ENCODE data around the gene CCDC141.

The CCDC141 gene

GRCh38 chr2:178891265-178891958, 158.5 kb downstream of the CCDC141 start:
- ChIA-PET CTCF (interaction anchor here (1.2 to 2.7 kb wide), 10 partner anchors 13 to 239 kb away, joined by 3 to 18 read pairs (median 4); no protein-coding TSS in a partner anchor), POLR2A (no interaction called here)
- no peak overlapping the region for H3K4me3 ChIP-seq (ENCODE audit: control insufficient read depth in 1 of 7, extremely low read depth in 1 of 7, insufficient read depth in 4 of 7, low read depth in 2 of 7, low read length in 6 of 7)
- H3K27ac ChIP-seq (ENCODE audit: insufficient read depth in 1 of 2, low read depth in 1 of 2, low read length in 2 of 2, poor library complexity in 1 of 2, severe bottlenecking in 2 of 2): no peak overlapping the region
- peaks cover 0 to 4% (median 0%) of the 10 kb centered on the region in 4 experiments for H3K4me1 ChIP-seq (ENCODE audit: control extremely low read depth in 1 of 4, control insufficient read depth in 4 of 4, insufficient read depth in 4 of 4, low read length in 3 of 4)
- H3K9me3 ChIP-seq (ENCODE audit: control extremely low read depth in 1 of 5, control insufficient read depth in 4 of 5, insufficient read depth in 2 of 5, low read depth in 1 of 5, low read length in 4 of 5): no peaks in the 10 kb centered on the region
- no peaks in the 10 kb centered on the region for H3K36me3 ChIP-seq (ENCODE audit: control insufficient read depth in 4 of 4, insufficient read depth in 4 of 4, low read length in 3 of 4)
- H3K27me3 ChIP-seq (replicated peaks in 2 of 5; ENCODE audit: control insufficient read depth in 4 of 5, insufficient read depth in 5 of 5, low read length in 4 of 5): no peaks in the 10 kb centered on the region
- peak; percentile 52 to 85 (median 76) for DNase-seq
- 0% methylated on average over 1 of the region's 3 CpGs for WGBS (ENCODE audit: insufficient coverage)

GRCh38 chr2:178886006-178886405, 163.9 kb downstream of the CCDC141 start:
- no peaks in the 10 kb centered on the region for H3K36me3 ChIP-seq (ENCODE audit: control insufficient read depth in 4 of 4, insufficient read depth in 4 of 4, low read length in 3 of 4)
- H3K4me3 ChIP-seq (ENCODE audit: control insufficient read depth in 1 of 7, extremely low read depth in 1 of 7, insufficient read depth in 4 of 7, low read depth in 2 of 7, low read length in 6 of 7): no peak overlapping the region
- CTCF ChIA-PET: no interaction called here
- 95% methylated on average over 3 of the region's 3 CpGs for WGBS (ENCODE audit: insufficient coverage)
- no peaks in the 10 kb centered on the region for H3K9me3 ChIP-seq (ENCODE audit: control extremely low read depth in 1 of 5, control insufficient read depth in 4 of 5, insufficient read depth in 2 of 5, low read depth in 1 of 5, low read length in 4 of 5)
- DNase-seq: no peak
- POLR2A ChIA-PET: no interaction called here
- no peak overlapping the region for H3K27ac ChIP-seq (ENCODE audit: insufficient read depth in 1 of 2, low read depth in 1 of 2, low read length in 2 of 2, poor library complexity in 1 of 2, severe bottlenecking in 2 of 2)
- no peaks in the 10 kb centered on the region for H3K4me1 ChIP-seq (ENCODE audit: control extremely low read depth in 1 of 4, control insufficient read depth in 4 of 4, insufficient read depth in 4 of 4, low read length in 3 of 4)
- H3K27me3 ChIP-seq (replicated peaks in 2 of 5; ENCODE audit: control insufficient read depth in 4 of 5, insufficient read depth in 5 of 5, low read length in 4 of 5): no peaks in the 10 kb centered on the region

- no peak overlapping the region for H3K27ac ChIP-seq (ENCODE audit: insufficient read depth in 1 of 2, low read depth in 1 of 2, low read length in 2 of 2, poor library complexity in 1 of 2, severe bottlenecking in 2 of 2)
- no peak for DNase-seq
- 80% methylated on average over 1 of the region's 3 CpGs for WGBS (ENCODE audit: insufficient coverage)
- H3K27me3 ChIP-seq (replicated peaks in 2 of 5; ENCODE audit: control insufficient read depth in 4 of 5, insufficient read depth in 5 of 5, low read length in 4 of 5): no peaks in the 10 kb centered on the region
- no peaks in the 10 kb centered on the region for H3K4me1 ChIP-seq (ENCODE audit: control extremely low read depth in 1 of 4, control insufficient read depth in 4 of 4, insufficient read depth in 4 of 4, low read length in 3 of 4)
- no peak overlapping the region for H3K4me3 ChIP-seq (ENCODE audit: control insufficient read depth in 1 of 7, extremely low read depth in 1 of 7, insufficient read depth in 4 of 7, low read depth in 2 of 7, low read length in 6 of 7)
- POLR2A ChIA-PET: no interaction called here
- H3K9me3 ChIP-seq (ENCODE audit: control extremely low read depth in 1 of 5, control insufficient read depth in 4 of 5, insufficient read depth in 2 of 5, low read depth in 1 of 5, low read length in 4 of 5): no peaks in the 10 kb centered on the region
- no peaks in the 10 kb centered on the region for H3K36me3 ChIP-seq (ENCODE audit: control insufficient read depth in 4 of 4, insufficient read depth in 4 of 4, low read length in 3 of 4)
- CTCF ChIA-PET: no interaction called here
Measured at GRCh38 chr2:178884440-178884839, 165.5 kb downstream of the CCDC141 start.

GRCh38 chr2:178882666-178883440, 167.1 kb downstream of the CCDC141 start:
- no peak overlapping the region for H3K4me3 ChIP-seq (ENCODE audit: control insufficient read depth in 1 of 7, extremely low read depth in 1 of 7, insufficient read depth in 4 of 7, low read depth in 2 of 7, low read length in 6 of 7)
- no peaks in the 10 kb centered on the region for H3K9me3 ChIP-seq (ENCODE audit: control extremely low read depth in 1 of 5, control insufficient read depth in 4 of 5, insufficient read depth in 2 of 5, low read depth in 1 of 5, low read length in 4 of 5)
- DNase-seq: no peak
- WGBS (ENCODE audit: insufficient coverage): 100% methylated on average over 5 of the region's 6 CpGs
- ChIA-PET POLR2A (interaction anchor here (0.6 kb wide), 1 partner anchor 788 kb away, joined by 6 read pairs; no protein-coding TSS in a partner anchor), CTCF (no interaction called here)
- no peak overlapping the region for H3K27ac ChIP-seq (ENCODE audit: insufficient read depth in 1 of 2, low read depth in 1 of 2, low read length in 2 of 2, poor library complexity in 1 of 2, severe bottlenecking in 2 of 2)
- no peaks in the 10 kb centered on the region for H3K36me3 ChIP-seq (ENCODE audit: control insufficient read depth in 4 of 4, insufficient read depth in 4 of 4, low read length in 3 of 4)
- H3K4me1 ChIP-seq (ENCODE audit: control extremely low read depth in 1 of 4, control insufficient read depth in 4 of 4, insufficient read depth in 4 of 4, low read length in 3 of 4): no peaks in the 10 kb centered on the region
- H3K27me3 ChIP-seq (replicated peaks in 2 of 5; ENCODE audit: control insufficient read depth in 4 of 5, insufficient read depth in 5 of 5, low read length in 4 of 5): no peaks in the 10 kb centered on the region

GRCh38 chr2:178881075-178881474, 168.9 kb downstream of the CCDC141 start:
- ChIA-PET CTCF (interaction anchor here (1.0 kb wide), 1 partner anchor 14 kb away, joined by 3 read pairs; no protein-coding TSS in a partner anchor), POLR2A (no interaction called here)
- H3K4me3 ChIP-seq (ENCODE audit: control insufficient read depth in 1 of 7, extremely low read depth in 1 of 7, insufficient read depth in 4 of 7, low read depth in 2 of 7, low read length in 6 of 7): no peak overlapping the region
- no peaks in the 10 kb centered on the region for H3K36me3 ChIP-seq (ENCODE audit: control insufficient read depth in 4 of 4, insufficient read depth in 4 of 4, low read length in 3 of 4)
- H3K4me1 ChIP-seq (ENCODE audit: control extremely low read depth in 1 of 4, control insufficient read depth in 4 of 4, insufficient read depth in 4 of 4, low read length in 3 of 4): no peaks in the 10 kb centered on the region
- 100% methylated on average over 1 of the region's 1 CpG for WGBS (ENCODE audit: insufficient coverage)
- no peak overlapping the region for H3K27ac ChIP-seq (ENCODE audit: insufficient read depth in 1 of 2, low read depth in 1 of 2, low read length in 2 of 2, poor library complexity in 1 of 2, severe bottlenecking in 2 of 2)
- no peak for DNase-seq
- no peaks in the 10 kb centered on the region for H3K9me3 ChIP-seq (ENCODE audit: control extremely low read depth in 1 of 5, control insufficient read depth in 4 of 5, insufficient read depth in 2 of 5, low read depth in 1 of 5, low read length in 4 of 5)
- H3K27me3 ChIP-seq (replicated peaks in 2 of 5; ENCODE audit: control insufficient read depth in 4 of 5, insufficient read depth in 5 of 5, low read length in 4 of 5): no peaks in the 10 kb centered on the region

GRCh38 chr2:178880257-178880656, 169.7 kb downstream of the CCDC141 start:
- ChIA-PET POLR2A (no interaction called here), CTCF (no interaction called here)
- 97% methylated on average over 3 of the region's 3 CpGs for WGBS (ENCODE audit: insufficient coverage)

GRCh38 chr2:178877874-178878273, 172.1 kb downstream of the CCDC141 start:
- WGBS (ENCODE audit: insufficient coverage): 100% methylated on average over 1 of the region's 2 CpGs
- Histone ChIP-seq H3K27me3 (replicated peaks in 2 of 5; ENCODE audit: control insufficient read depth in 4 of 5, insufficient read depth in 5 of 5, low read length in 4 of 5) (no peaks in the 10 kb centered on the region), H3K9me3 (ENCODE audit: control extremely low read depth in 1 of 5, control insufficient read depth in 4 of 5, insufficient read depth in 2 of 5, low read depth in 1 of 5, low read length in 4 of 5) (no peaks in the 10 kb centered on the region), H3K36me3 (ENCODE audit: control insufficient read depth in 4 of 4, insufficient read depth in 4 of 4, low read length in 3 of 4) (no peaks in the 10 kb centered on the region), H3K27ac (ENCODE audit: insufficient read depth in 1 of 2, low read depth in 1 of 2, low read length in 2 of 2, poor library complexity in 1 of 2, severe bottlenecking in 2 of 2) (no peak overlapping the region), H3K4me3 (ENCODE audit: control insufficient read depth in 1 of 7, extremely low read depth in 1 of 7, insufficient read depth in 4 of 7, low read depth in 2 of 7, low read length in 6 of 7) (no peak overlapping the region), H3K4me1 (ENCODE audit: control extremely low read depth in 1 of 4, control insufficient read depth in 4 of 4, insufficient read depth in 4 of 4, low read length in 3 of 4) (no peaks in the 10 kb centered on the region)
- ChIA-PET CTCF (no interaction called here), POLR2A (no interaction called here)
- DNase-seq: no peak

More at GRCh38 chr2:178880257-178880656, 169.7 kb downstream of the CCDC141 start:
- H3K4me3 ChIP-seq (ENCODE audit: control insufficient read depth in 1 of 7, extremely low read depth in 1 of 7, insufficient read depth in 4 of 7, low read depth in 2 of 7, low read length in 6 of 7): no peak overlapping the region
- no peak overlapping the region for H3K27ac ChIP-seq (ENCODE audit: insufficient read depth in 1 of 2, low read depth in 1 of 2, low read length in 2 of 2, poor library complexity in 1 of 2, severe bottlenecking in 2 of 2)
- H3K9me3 ChIP-seq (ENCODE audit: control extremely low read depth in 1 of 5, control insufficient read depth in 4 of 5, insufficient read depth in 2 of 5, low read depth in 1 of 5, low read length in 4 of 5): no peaks in the 10 kb centered on the region
- no peak for DNase-seq
- H3K4me1 ChIP-seq (ENCODE audit: control extremely low read depth in 1 of 4, control insufficient read depth in 4 of 4, insufficient read depth in 4 of 4, low read length in 3 of 4): no peaks in the 10 kb centered on the region
- no peaks in the 10 kb centered on the region for H3K27me3 ChIP-seq (replicated peaks in 2 of 5; ENCODE audit: control insufficient read depth in 4 of 5, insufficient read depth in 5 of 5, low read length in 4 of 5)
- no peaks in the 10 kb centered on the region for H3K36me3 ChIP-seq (ENCODE audit: control insufficient read depth in 4 of 4, insufficient read depth in 4 of 4, low read length in 3 of 4)
